WERI-Rb-1 (cell line): ENCODE data around the gene ARL5A.

Source experiments
- DNase-seq: peaks from one replicate; pipeline ENCODE4 v3.0.0-alpha.2; 2020
- H3K27ac ChIP-seq: fragments of 250-450 bp; sonication (Bioruptor Pico); 2 replicates; pipeline ENCODE4 v1.5.1; 2020; ENCODE audit warnings: mild to moderate bottlenecking, moderate library complexity
- H3K27me3 ChIP-seq: fragments of 250-450 bp; sonication (Bioruptor Pico); 2 replicates; pipeline ENCODE4 v1.5.1; 2021; ENCODE audit warnings: mild to moderate bottlenecking, low read depth, moderate library complexity; ENCODE audit not compliant: insufficient read depth, severe bottlenecking
- H3K36me3 ChIP-seq: fragments of 250-450 bp; sonication (Bioruptor Pico); 2 replicates; pipeline ENCODE4 v1.5.1; 2020; ENCODE audit warnings: mild to moderate bottlenecking, moderate library complexity
- H3K4me3 ChIP-seq: 2 replicates; pipeline ENCODE4 v1.5.1; 2011; ENCODE audit warnings: low read depth, mild to moderate bottlenecking, control low read depth, low read length
- H3K9me3 ChIP-seq: fragments of 250-450 bp; sonication (Bioruptor Pico); 2 replicates; pipeline ENCODE4 v1.5.1; 2021; ENCODE audit warnings: mild to moderate bottlenecking, moderate library complexity; ENCODE audit not compliant: severe bottlenecking
- TF ChIP-seq, protein P1 (sequence below): IDR thresholded peaks from 2 replicates; pipeline ENCODE4 v1.5.1; 2011; ENCODE audit warnings: low read depth, mild to moderate bottlenecking, control low read depth, inconsistent platforms, low read length

ARL5A gene

GRCh38 chr2:151852260-151853069, 24.2 kb upstream of the ARL5A start:
- Histone ChIP-seq H3K4me3 (no peak overlapping the region), H3K9me3 (no peaks in the 10 kb centered on the region), H3K27ac (no peak overlapping the region), H3K27me3 (no peaks in the 10 kb centered on the region), H3K36me3 (no peaks in the 10 kb centered on the region)
- TF ChIP-seq, protein P1, sequence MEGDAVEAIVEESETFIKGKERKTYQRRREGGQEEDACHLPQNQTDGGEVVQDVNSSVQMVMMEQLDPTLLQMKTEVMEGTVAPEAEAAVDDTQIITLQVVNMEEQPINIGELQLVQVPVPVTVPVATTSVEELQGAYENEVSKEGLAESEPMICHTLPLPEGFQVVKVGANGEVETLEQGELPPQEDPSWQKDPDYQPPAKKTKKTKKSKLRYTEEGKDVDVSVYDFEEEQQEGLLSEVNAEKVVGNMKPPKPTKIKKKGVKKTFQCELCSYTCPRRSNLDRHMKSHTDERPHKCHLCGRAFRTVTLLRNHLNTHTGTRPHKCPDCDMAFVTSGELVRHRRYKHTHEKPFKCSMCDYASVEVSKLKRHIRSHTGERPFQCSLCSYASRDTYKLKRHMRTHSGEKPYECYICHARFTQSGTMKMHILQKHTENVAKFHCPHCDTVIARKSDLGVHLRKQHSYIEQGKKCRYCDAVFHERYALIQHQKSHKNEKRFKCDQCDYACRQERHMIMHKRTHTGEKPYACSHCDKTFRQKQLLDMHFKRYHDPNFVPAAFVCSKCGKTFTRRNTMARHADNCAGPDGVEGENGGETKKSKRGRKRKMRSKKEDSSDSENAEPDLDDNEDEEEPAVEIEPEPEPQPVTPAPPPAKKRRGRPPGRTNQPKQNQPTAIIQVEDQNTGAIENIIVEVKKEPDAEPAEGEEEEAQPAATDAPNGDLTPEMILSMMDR: no peak
- DNase-seq: no peak

GRCh38 chr2:151851761-151852160, 23.5 kb upstream of the ARL5A start:
- no peaks in the 10 kb centered on the region for H3K9me3 ChIP-seq
- no peak overlapping the region for H3K27ac ChIP-seq
- no peak for DNase-seq
- H3K27me3 ChIP-seq: no peaks in the 10 kb centered on the region
- TF ChIP-seq, protein P1: no peak
- no peak overlapping the region for H3K4me3 ChIP-seq
- no peaks in the 10 kb centered on the region for H3K36me3 ChIP-seq

DNA sequence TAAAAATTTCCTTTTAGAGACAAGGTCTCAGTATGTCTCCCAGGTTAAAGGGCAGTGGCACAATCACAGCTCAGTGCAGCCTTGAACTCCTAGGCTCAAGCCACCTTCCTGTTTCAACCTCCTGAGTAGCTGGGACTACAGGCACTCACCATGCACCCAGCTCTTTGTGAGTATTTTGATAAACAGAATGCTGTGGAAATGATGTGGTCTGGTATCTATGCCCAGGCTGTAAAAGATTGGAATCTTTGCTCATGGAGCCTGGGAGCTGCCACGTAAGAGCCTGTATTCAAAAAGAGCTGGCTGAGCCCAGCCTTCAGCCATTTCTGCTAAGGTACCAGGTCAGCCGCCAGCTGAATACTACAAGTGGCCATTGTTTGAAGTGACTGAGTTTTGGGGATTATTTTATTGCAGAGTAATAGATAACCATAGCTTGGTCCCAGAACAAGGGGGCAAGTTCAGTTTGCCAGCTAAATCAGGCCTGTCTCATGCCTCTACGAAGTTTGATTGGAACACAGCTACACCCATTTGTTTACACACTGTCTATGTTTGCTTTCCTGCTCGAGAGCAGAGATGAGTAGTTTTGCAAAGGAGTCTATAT, 21.3 kb upstream of the ARL5A start:
- TF ChIP-seq, protein P1: no peak
- Histone ChIP-seq H3K27ac (peak overlapping the region; percentile 61), H3K36me3 (no peaks in the 10 kb centered on the region), H3K27me3 (no peaks in the 10 kb centered on the region), H3K9me3 (no peaks in the 10 kb centered on the region), H3K4me3 (no peak overlapping the region)
- DNase-seq: no peak

DNA sequence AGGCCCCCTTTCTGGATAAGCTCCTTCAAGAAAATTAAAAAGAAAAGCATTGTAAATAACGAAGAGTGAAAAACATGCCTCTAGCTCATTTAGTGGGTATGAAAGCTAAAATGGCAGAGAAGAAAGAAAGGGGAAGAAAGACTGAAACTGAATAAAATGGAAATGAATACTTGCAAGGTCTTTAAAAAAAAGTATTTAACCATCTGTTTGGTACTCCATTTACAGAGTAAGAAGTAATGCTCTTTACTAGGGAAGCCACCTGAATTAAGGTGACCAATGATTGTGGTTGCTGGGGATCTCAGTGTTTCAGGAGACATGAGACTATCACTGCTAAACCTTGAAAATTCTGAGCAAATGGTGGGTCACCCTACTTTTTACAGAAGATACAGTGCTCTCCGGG, 17.7 kb upstream of the ARL5A start:
- H3K27me3 ChIP-seq: no peaks in the 10 kb centered on the region
- TF ChIP-seq, protein P1: no peak
- H3K27ac ChIP-seq: no peak overlapping the region
- no peak overlapping the region for H3K4me3 ChIP-seq
- no peaks in the 10 kb centered on the region for H3K36me3 ChIP-seq
- H3K9me3 ChIP-seq: no peaks in the 10 kb centered on the region
- DNase-seq: no peak

- no peak overlapping the region for H3K27ac ChIP-seq
- no peaks in the 10 kb centered on the region for H3K9me3 ChIP-seq
- no peak overlapping the region for H3K4me3 ChIP-seq
- H3K36me3 ChIP-seq: no peaks in the 10 kb centered on the region
- TF ChIP-seq, protein P1: no peak
- no peak for DNase-seq
- no peaks in the 10 kb centered on the region for H3K27me3 ChIP-seq
Observed at GRCh38 chr2:151845481-151845880, 17.3 kb upstream of the ARL5A start.
